HUES64 (cell line): ENCODE measurements around the gene LBX2.
A peak's percentile ranks its signal among the peaks of the same experiment; 100 is the strongest.
"Not testable (repeated sequence)": the region's sequence is repeated elsewhere in the genome, so short reads cannot be mapped to it uniquely, and the experiment has no call there.

Experiments
- H3K27ac ChIP-seq: 2 replicates; pipeline ENCODE4 v1.7.0; 2013; ENCODE audit warnings: low read depth, low read length, inconsistent platforms
- H3K27me3 ChIP-seq: 2 replicates; pipeline ENCODE4 v1.6.1; 2013; ENCODE audit warnings: mild to moderate bottlenecking, low read length; ENCODE audit not compliant: insufficient read depth
- H3K36me3 ChIP-seq: 2 replicates; pipeline ENCODE4 v1.6.1; 2013; ENCODE audit warnings: mild to moderate bottlenecking, low read length; ENCODE audit not compliant: insufficient read depth
- H3K4me1 ChIP-seq: 2 replicates; pipeline ENCODE4 v1.6.1; 2013; ENCODE audit warnings: mild to moderate bottlenecking, low read length, moderate library complexity; ENCODE audit not compliant: insufficient read depth
- H3K4me3 ChIP-seq: 2 replicates; pipeline ENCODE4 v1.5.1; 2013; ENCODE audit warnings: mild to moderate bottlenecking, low read length, moderate library complexity
- H3K9ac ChIP-seq: 2 replicates; pipeline ENCODE4 v1.6.1; 2013; ENCODE audit warnings: mild to moderate bottlenecking, low read depth, low read length
- H3K9me3 ChIP-seq: 2 replicates; pipeline ENCODE4 v1.6.1; 2013; ENCODE audit warnings: low read depth, low read length; ENCODE audit not compliant: insufficient read depth
- WGBS: fragments of 150-250, 120-280 bp; methylation state at CpG from one replicate; pipeline ENCODE4 v1.1.7; 2013; ENCODE audit warnings: missing lambda C conversion rate; 5-methylcytosine and 5-hydroxymethylcytosine counted together

LBX2 gene

GRCh38 chr2:74460187-74460586 lies 39.2 kb downstream of the LBX2 start:
- not testable (repeated sequence) for H3K9ac ChIP-seq, H3K4me3 ChIP-seq

GRCh38 chr2:74459503-74460118 lies 39.8 kb downstream of the LBX2 start:
- not testable (repeated sequence) for H3K9me3 ChIP-seq, H3K9ac ChIP-seq, H3K27ac ChIP-seq, H3K27me3 ChIP-seq, H3K4me1 ChIP-seq
- Histone ChIP-seq H3K4me3 (peak overlapping the region; percentile 95), H3K36me3 (peaks cover 24% of the 10 kb centered on the region)
- 87% methylated on average over 13 of the region's 13 CpGs for WGBS

More at GRCh38 chr2:74460187-74460586, 39.2 kb downstream of the LBX2 start:
- not testable (repeated sequence) for H3K4me1 ChIP-seq, H3K9me3 ChIP-seq, H3K27ac ChIP-seq, H3K27me3 ChIP-seq
- 95% methylated on average over 10 of the region's 10 CpGs for WGBS
- H3K36me3 ChIP-seq, result peaks cover 24% of the 10 kb centered on the region

GRCh38 chr2:74458938-74459363 lies 40.5 kb downstream of the LBX2 start:
- peak overlapping the region; percentile 95 for H3K4me3 ChIP-seq
- H3K4me1 ChIP-seq, result peaks cover 8% of the 10 kb centered on the region
- H3K36me3 ChIP-seq, result peaks cover 24% of the 10 kb centered on the region
- H3K27ac ChIP-seq, result peak overlapping the region; percentile 60; the same call in 1 of the 2 replicates
- H3K9me3 ChIP-seq, result no peaks in the 10 kb centered on the region
- no peaks in the 10 kb centered on the region for H3K27me3 ChIP-seq
- peak overlapping the region; percentile 89 for H3K9ac ChIP-seq
- WGBS, result 12% methylated on average over 9 of the region's 10 CpGs

- Histone ChIP-seq H3K36me3 (peaks cover 23% of the 10 kb centered on the region), H3K4me1 (peaks cover 8% of the 10 kb centered on the region), H3K9me3 (no peaks in the 10 kb centered on the region), H3K4me3 (peak within 1 kb of the TSS; percentile 95), H3K27ac (peak within 1 kb of the TSS; percentile 93), H3K9ac (peak within 1 kb of the TSS; percentile 89), H3K27me3 (no peaks in the 10 kb centered on the region)
- whole genome bisulfite sequencing, result under 1% methylated on average over 32 of the region's 38 CpGs
These were observed 41.1 kb downstream of the LBX2 start, which contains the start of gene WBP1 for GRCh38 chr2:74458132-74458937. TSS of gene WBP1 (plus strand) at chr2:74458438. CDS start at chr2:74458603, 165 bp downstream.

- Histone ChIP-seq H3K27me3 (no peaks in the 10 kb centered on the region), H3K4me1 (peaks cover 8% of the 10 kb centered on the region), H3K4me3 (peak overlapping the region; percentile 75), H3K36me3 (peaks cover 16% of the 10 kb centered on the region), H3K27ac (peak overlapping the region; percentile 93), H3K9ac (peak overlapping the region; percentile 81), H3K9me3 (no peaks in the 10 kb centered on the region)
- WGBS, result under 1% methylated on average over 46 of the region's 46 CpGs
These were observed 41.8 kb downstream of the LBX2 start for GRCh38 chr2:74457549-74458131.

GRCh38 chr2:74457129-74457548 lies 42.3 kb downstream of the LBX2 start:
- H3K27me3 ChIP-seq, result no peaks in the 10 kb centered on the region
- peak overlapping the region; percentile 76 for H3K9ac ChIP-seq
- peaks cover 8% of the 10 kb centered on the region for H3K4me1 ChIP-seq
- peak overlapping the region; percentile 75 for H3K4me3 ChIP-seq
- H3K9me3 ChIP-seq, result no peaks in the 10 kb centered on the region
- H3K36me3 ChIP-seq, result 0 out of 2 replicates have a peak, but pooled peaks cover 12% of the 10 kb centered on the region
- 1% methylated on average over 27 of the region's 27 CpGs for WGBS
- H3K27ac ChIP-seq, result peak overlapping the region; percentile 93; the same call in 1 of the 2 replicates

GRCh38 chr2:74454654-74455511 lies 44.5 kb downstream of the LBX2 start, which contains the start of gene INO80B:
TSS of gene INO80B (plus strand) at chr2:74455087. CDS start at chr2:74455117, 30 bp downstream.
- Histone ChIP-seq H3K4me1 (peaks cover 8% of the 10 kb centered on the region), H3K9ac (peak within 1 kb of the TSS; percentile 59), H3K27ac (0 out of 2 replicates have a peak within 1 kb of the TSS, but pooled peaks have one; percentile 15), H3K4me3 (peak within 1 kb of the TSS; percentile 75), H3K9me3 (no peaks in the 10 kb centered on the region), H3K27me3 (no peaks in the 10 kb centered on the region), H3K36me3 (no peaks in the 10 kb centered on the region)
- WGBS, result 3% methylated on average over 40 of the region's 40 CpGs

GRCh38 chr2:74450570-74451190 lies 48.7 kb downstream of the LBX2 start:
- Histone ChIP-seq H3K9me3 (no peaks in the 10 kb centered on the region), H3K27ac (no peak overlapping the region), H3K4me3 (no peak overlapping the region), H3K36me3 (no peaks in the 10 kb centered on the region), H3K9ac (no peak overlapping the region), H3K27me3 (no peaks in the 10 kb centered on the region), H3K4me1 (no peaks in the 10 kb centered on the region)
- WGBS, result 100% methylated on average over 3 of the region's 3 CpGs

- Histone ChIP-seq H3K9me3 (no peaks in the 10 kb centered on the region), H3K36me3 (no peaks in the 10 kb centered on the region), H3K4me3 (no peak overlapping the region), H3K27me3 (peaks cover 4% of the 10 kb centered on the region; the same call in 1 of the 2 replicates), H3K4me1 (no peaks in the 10 kb centered on the region), H3K9ac (no peak overlapping the region), H3K27ac (no peak overlapping the region)
- 98% methylated on average over 2 of the region's 2 CpGs for WGBS
These were observed 50.6 kb downstream of the LBX2 start for GRCh38 chr2:74448771-74449170.
